ENCODE results near the gene ABI3BP. TPM values are rescaled to one million over a fixed set of nuclear protein-coding genes. Genes with fewer than 3 reads are reported as not detected.

The ABI3BP gene
- total and polyA plus RNA-seq, 10 of the 15 experiments (the other 5 are each of a cell fraction or from before 2014, with no cell fraction given), result 0.03 to 0.42 (median 0.11) TPM; not detected in 4

- RAD21 ChIA-PET (ENCODE audit: unreplicated experiment), result no interaction called here
- no peak for TF ChIP-seq NR2C1 (IDR thresholded peaks at IDR 0.05)
- TF ChIP-seq ZNF207 (IDR thresholded peaks at IDR 0.05; ENCODE audit: borderline replicate concordance), result no peak
- TF ChIP-seq FOXM1 (IDR thresholded peaks at IDR 0.05; ENCODE audit: low read depth, low read length), result no peak
- TF ChIP-seq EZH2 (IDR thresholded peaks at IDR 0.05; ENCODE audit: borderline replicate concordance, control insufficient read depth, low read depth, low read length), result no peak
- TF ChIP-seq, protein P1, sequence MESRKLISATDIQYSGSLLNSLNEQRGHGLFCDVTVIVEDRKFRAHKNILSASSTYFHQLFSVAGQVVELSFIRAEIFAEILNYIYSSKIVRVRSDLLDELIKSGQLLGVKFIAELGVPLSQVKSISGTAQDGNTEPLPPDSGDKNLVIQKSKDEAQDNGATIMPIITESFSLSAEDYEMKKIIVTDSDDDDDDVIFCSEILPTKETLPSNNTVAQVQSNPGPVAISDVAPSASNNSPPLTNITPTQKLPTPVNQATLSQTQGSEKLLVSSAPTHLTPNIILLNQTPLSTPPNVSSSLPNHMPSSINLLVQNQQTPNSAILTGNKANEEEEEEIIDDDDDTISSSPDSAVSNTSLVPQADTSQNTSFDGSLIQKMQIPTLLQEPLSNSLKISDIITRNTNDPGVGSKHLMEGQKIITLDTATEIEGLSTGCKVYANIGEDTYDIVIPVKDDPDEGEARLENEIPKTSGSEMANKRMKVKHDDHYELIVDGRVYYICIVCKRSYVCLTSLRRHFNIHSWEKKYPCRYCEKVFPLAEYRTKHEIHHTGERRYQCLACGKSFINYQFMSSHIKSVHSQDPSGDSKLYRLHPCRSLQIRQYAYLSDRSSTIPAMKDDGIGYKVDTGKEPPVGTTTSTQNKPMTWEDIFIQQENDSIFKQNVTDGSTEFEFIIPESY (IDR thresholded peaks at IDR 0.05), result no peak
- no peak for TF ChIP-seq SUPT20H (IDR thresholded peaks at IDR 0.05; ENCODE audit: borderline replicate concordance, control insufficient read depth, low read depth, low read length)
- no peak for TF ChIP-seq IKZF1 (conservative IDR thresholded peaks at IDR 0.05)
- TF ChIP-seq POLR2AphosphoS5 (IDR thresholded peaks at IDR 0.05; ENCODE audit: low read length), result no peak
- no peak for TF ChIP-seq USF2 (IDR thresholded peaks at IDR 0.05; ENCODE audit: borderline replicate concordance, low read depth, low read length)
- TF ChIP-seq ZSCAN29 (IDR thresholded peaks at IDR 0.05), result no peak
- TF ChIP-seq YBX1 (IDR thresholded peaks at IDR 0.05), result no peak
- no peak for TF ChIP-seq ZBTB11 (CRISPR knock-in tag; IDR thresholded peaks at IDR 0.05)
- TF ChIP-seq IRF4 (IDR thresholded peaks at IDR 0.05; ENCODE audit: low read depth, low read length), result no peak
- no peak for TF ChIP-seq BRCA1 (IDR thresholded peaks at IDR 0.05; ENCODE audit: low read depth, low read length)
- no peak for TF ChIP-seq RAD51 (IDR thresholded peaks at IDR 0.05)
- TF ChIP-seq PRDM15 (CRISPR knock-in tag; IDR thresholded peaks at IDR 0.05), result no peak
Measured at GRCh38 chr3:100782906-100783305, 210.3 kb downstream of the ABI3BP start.

More at GRCh38 chr3:100782906-100783305, 210.3 kb downstream of the ABI3BP start:
- H3K4me3 ChIP-seq, result no peak overlapping the region
- H3K27me3 ChIP-seq (replicated peaks in 1 of 2; ENCODE audit: control insufficient read depth in 2 of 2, insufficient read depth in 2 of 2, low read length in 1 of 2), result no peaks in the 10 kb centered on the region
- ChIA-PET CTCF (interaction anchor here (0.8 kb wide), 1 partner anchor 13 kb away, joined by 4 read pairs; no protein-coding TSS in a partner anchor), SMC1A (ENCODE audit: uncharacterized antibody, unreplicated experiment) (no interaction called here), POLR2A (no interaction called here)
- no peaks in the 10 kb centered on the region for H3K4me1 ChIP-seq (ENCODE audit: control insufficient read depth, insufficient read depth, low read length)
- in situ Hi-C loops (cut with MboI) (no loop called here), intact Hi-C loops (cut with micrococcal nuclease; ENCODE audit: unreplicated experiment) (no loop called here)
- H3K27ac ChIP-seq (ENCODE audit: control insufficient read depth, insufficient read depth), result no peak overlapping the region
- FAIRE-seq, result no peak
- ATAC-seq, result no peak
- H3K36me3 ChIP-seq (ENCODE audit: control insufficient read depth in 2 of 2, insufficient read depth in 2 of 2, low read length in 1 of 2), result no peaks in the 10 kb centered on the region
- H3K79me2 ChIP-seq (ENCODE audit: control insufficient read depth, insufficient read depth, low read length), result no peaks in the 10 kb centered on the region
- 14% methylated on average over 3 of the region's 3 CpGs for WGBS (ENCODE audit: insufficient coverage, insufficient replicate concordance, low lambda C conversion rate, missing lambda C conversion rate)
- 0 out of 3 replicates have a peak, but pooled peaks cover 2% of the 10 kb centered on the region for H3K9me3 ChIP-seq (replicated peaks; ENCODE audit: control insufficient read depth, insufficient read depth, low read length)
- H4K20me1 ChIP-seq (ENCODE audit: control insufficient read depth, insufficient read depth), result no peaks in the 10 kb centered on the region
- no peak overlapping the region for H3K9ac ChIP-seq (ENCODE audit: control insufficient read depth, insufficient read depth, low read length)
- no peak overlapping the region for H3K4me2 ChIP-seq (ENCODE audit: control insufficient read depth, insufficient read depth)
- no peak for DNase-seq (ENCODE audit: low read depth, low spot score)
- no peak overlapping the region for H2AFZ ChIP-seq (ENCODE audit: control insufficient read depth, low read depth, low read length)
- no TSS peak for BruUV-seq (replicated peaks)
